Duodenal mucosa (tissue), 2 donors: ENCODE measurements around the gene PRKD1.
"Not testable (repeated sequence)": the region's sequence is repeated elsewhere in the genome, so short reads cannot be mapped to it uniquely, and the experiment has no call there.

Experiments used
- H3K27ac ChIP-seq: one replicate; pipeline ENCODE4 v1.7.0; 2013; ENCODE audit warnings: low read depth, low read length
- H3K27me3 ChIP-seq, 2 donors: one replicate each; pipeline ENCODE4 v1.7.0; 2013; ENCODE audit warnings: low read length in 2 of 2, control low read depth in 1 of 2; ENCODE audit not compliant: insufficient read depth in 2 of 2, control insufficient read depth in 1 of 2
- H3K36me3 ChIP-seq, 2 donors: one replicate each; pipeline ENCODE4 v1.7.0; 2013; ENCODE audit warnings: low read length in 2 of 2, control low read depth in 1 of 2; ENCODE audit not compliant: insufficient read depth in 2 of 2, control insufficient read depth in 1 of 2
- H3K4me1 ChIP-seq, 2 donors: one replicate each; pipeline ENCODE4 v1.7.0; 2013; ENCODE audit warnings: low read length in 2 of 2, control low read depth in 1 of 2; ENCODE audit not compliant: insufficient read depth in 2 of 2, control insufficient read depth in 1 of 2
- H3K4me3 ChIP-seq, 2 donors: one replicate each; pipeline ENCODE4 v1.7.0; 2013; ENCODE audit warnings: low read length in 2 of 2, low read depth in 1 of 2
- H3K9ac ChIP-seq, 2 donors: one replicate each; pipeline ENCODE4 v1.7.0; 2013; ENCODE audit warnings: low read length in 2 of 2, low read depth in 1 of 2
- H3K9me3 ChIP-seq, 2 donors: one replicate each; pipeline ENCODE4 v1.7.0; 2013; ENCODE audit warnings: low read length in 2 of 2, control low read depth in 1 of 2; ENCODE audit not compliant: control insufficient read depth in 1 of 2

Gene PRKD1

GRCh38 chr14:29738056-29738455 lies 189.6 kb downstream of the PRKD1 start:
- no peak overlapping the region for H3K9ac ChIP-seq
- no peak overlapping the region for H3K4me3 ChIP-seq
- H3K9me3 ChIP-seq, result no peaks in the 10 kb centered on the region
- H3K27ac ChIP-seq, result no peak overlapping the region
- H3K36me3 ChIP-seq, result no peaks in the 10 kb centered on the region
- H3K27me3 ChIP-seq, result no peaks in the 10 kb centered on the region
- H3K4me1 ChIP-seq, result peaks cover 10 to 37% of the 10 kb centered on the region in 2 donors

- no peaks in the 10 kb centered on the region for H3K9me3 ChIP-seq
- no peak overlapping the region for H3K9ac ChIP-seq
- no peaks in the 10 kb centered on the region for H3K27me3 ChIP-seq
- H3K36me3 ChIP-seq, result no peaks in the 10 kb centered on the region
- H3K4me1 ChIP-seq, result peaks cover 4 to 27% of the 10 kb centered on the region in 2 donors
- no peak overlapping the region for H3K4me3 ChIP-seq
- no peak overlapping the region for H3K27ac ChIP-seq
These were observed 192.2 kb downstream of the PRKD1 start for GRCh38 chr14:29735459-29735858.

DNA sequence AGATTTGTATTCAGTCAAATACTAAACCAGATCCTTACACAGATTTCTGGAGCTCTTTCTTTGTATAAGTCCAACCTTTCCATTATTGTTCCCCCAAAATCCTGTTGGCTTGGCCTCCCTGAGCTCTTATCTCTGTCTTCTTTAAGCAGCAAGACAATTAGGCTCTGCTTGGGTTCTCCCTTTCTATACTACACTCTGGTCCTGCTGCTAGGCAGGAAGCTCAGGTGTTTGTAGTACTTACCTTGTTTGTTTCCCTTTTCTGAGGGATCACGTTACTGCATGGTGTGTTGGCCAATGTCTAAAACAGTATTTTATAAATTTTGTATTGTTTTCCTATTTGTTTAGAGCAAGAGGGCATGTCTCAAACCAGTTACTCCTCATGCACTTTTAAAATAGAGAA lies 192.9 kb downstream of the PRKD1 start:
- H3K27ac ChIP-seq, result no peak overlapping the region
- H3K36me3 ChIP-seq, result no peaks in the 10 kb centered on the region
- H3K9ac ChIP-seq, result no peak overlapping the region
- H3K4me3 ChIP-seq, result no peak overlapping the region
- H3K4me1 ChIP-seq, result peaks cover 0 to 21% of the 10 kb centered on the region in 2 donors
- H3K9me3 ChIP-seq, result no peaks in the 10 kb centered on the region
- H3K27me3 ChIP-seq, result no peaks in the 10 kb centered on the region

DNA sequence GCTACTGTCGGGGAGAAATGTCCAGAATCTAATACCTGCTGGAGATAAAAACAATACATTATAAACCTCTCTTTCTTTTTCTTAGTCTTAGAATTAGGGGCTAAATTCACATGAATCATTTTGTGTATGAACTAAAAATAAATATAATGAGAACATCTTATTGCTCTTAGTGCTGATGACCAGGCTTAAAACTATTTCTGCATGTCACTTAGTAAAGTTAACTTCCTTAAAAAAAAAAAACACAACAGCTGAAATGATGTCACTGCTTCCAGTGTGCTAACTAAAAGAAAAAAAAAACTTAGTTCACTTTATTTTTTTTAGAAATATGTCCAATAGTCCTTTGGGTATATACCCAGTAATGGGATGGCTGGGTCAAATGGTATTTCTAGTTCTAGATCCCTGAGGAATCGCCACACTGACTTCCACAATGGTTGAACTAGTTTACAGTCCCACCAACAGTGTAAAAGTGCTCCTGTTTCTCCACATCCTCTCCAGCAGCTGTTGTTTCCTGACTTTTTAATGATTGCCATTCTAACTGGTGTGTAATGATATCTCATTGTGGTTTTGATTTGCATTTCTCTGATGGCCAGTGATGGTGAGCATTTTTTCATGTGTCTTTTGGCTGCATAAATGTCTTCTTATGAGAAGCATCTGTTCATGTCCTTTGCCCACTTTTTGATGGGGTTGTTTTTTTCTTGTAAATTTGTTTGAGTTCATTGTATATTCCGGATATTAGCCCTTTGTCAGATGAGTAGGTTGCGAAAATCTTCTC lies 200.9 kb downstream of the PRKD1 start:
- H3K9me3 ChIP-seq, H3K27me3 ChIP-seq, H3K36me3 ChIP-seq, H3K4me3 ChIP-seq, H3K9ac ChIP-seq, H3K4me1 ChIP-seq, H3K27ac ChIP-seq: not testable (repeated sequence)

- H3K27ac ChIP-seq, result no peak overlapping the region
- H3K4me1 ChIP-seq, result peaks cover 0 to 3% of the 10 kb centered on the region in 2 donors
- no peaks in the 10 kb centered on the region for H3K36me3 ChIP-seq
- H3K9ac ChIP-seq, result no peak overlapping the region
- no peaks in the 10 kb centered on the region for H3K9me3 ChIP-seq
- no peaks in the 10 kb centered on the region for H3K27me3 ChIP-seq
- H3K4me3 ChIP-seq, result no peak overlapping the region
These were observed 202.7 kb downstream of the PRKD1 start for GRCh38 chr14:29724991-29725390.

- H3K4me1 ChIP-seq, result peaks cover 0 to 3% of the 10 kb centered on the region in 2 donors
- no peaks in the 10 kb centered on the region for H3K9me3 ChIP-seq
- no peak overlapping the region for H3K27ac ChIP-seq
- no peaks in the 10 kb centered on the region for H3K27me3 ChIP-seq
- no peaks in the 10 kb centered on the region for H3K36me3 ChIP-seq
- H3K9ac ChIP-seq, result no peak overlapping the region
- no peak overlapping the region for H3K4me3 ChIP-seq
These were observed 204.8 kb downstream of the PRKD1 start for GRCh38 chr14:29722831-29723230.

DNA sequence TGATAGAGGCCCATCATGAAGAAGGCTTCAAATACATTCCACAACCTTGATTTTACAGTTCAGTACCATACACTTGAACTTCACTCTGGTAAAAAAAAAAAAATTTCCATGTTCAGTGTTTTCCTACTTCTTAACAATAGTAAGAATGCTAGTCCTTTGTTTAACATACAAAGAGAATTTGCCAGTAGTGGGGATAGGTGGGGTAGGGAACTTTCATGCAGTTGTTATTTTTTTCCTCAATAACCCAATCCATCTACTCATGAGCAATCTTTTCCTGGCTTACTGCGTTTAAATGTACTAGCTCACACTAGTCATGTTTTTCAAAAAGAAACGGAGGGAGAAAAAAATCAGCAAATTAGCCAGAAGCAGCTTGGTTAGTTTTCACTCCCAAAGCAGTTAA lies 206.1 kb downstream of the PRKD1 start:
- no peak overlapping the region for H3K9ac ChIP-seq
- H3K4me1 ChIP-seq, result peaks cover 0 to 3% of the 10 kb centered on the region in 2 donors
- no peaks in the 10 kb centered on the region for H3K27me3 ChIP-seq
- no peak overlapping the region for H3K27ac ChIP-seq
- H3K9me3 ChIP-seq, result no peaks in the 10 kb centered on the region
- no peaks in the 10 kb centered on the region for H3K36me3 ChIP-seq
- no peak overlapping the region for H3K4me3 ChIP-seq

GRCh38 chr14:29717901-29718300 lies 209.7 kb downstream of the PRKD1 start:
- Histone ChIP-seq H3K9ac (no peak overlapping the region), H3K27ac (no peak overlapping the region), H3K9me3 (no peaks in the 10 kb centered on the region), H3K4me1 (no peaks in the 10 kb centered on the region), H3K4me3 (no peak overlapping the region), H3K36me3 (no peaks in the 10 kb centered on the region), H3K27me3 (no peaks in the 10 kb centered on the region)

GRCh38 chr14:29716150-29716549 lies 211.5 kb downstream of the PRKD1 start:
- no peak overlapping the region for H3K9ac ChIP-seq
- no peaks in the 10 kb centered on the region for H3K27me3 ChIP-seq
- no peak overlapping the region for H3K4me3 ChIP-seq
- H3K27ac ChIP-seq, result no peak overlapping the region
- H3K4me1 ChIP-seq, result no peaks in the 10 kb centered on the region
- H3K9me3 ChIP-seq, result no peaks in the 10 kb centered on the region
- H3K36me3 ChIP-seq, result no peaks in the 10 kb centered on the region

- Histone ChIP-seq H3K9me3 (no peaks in the 10 kb centered on the region), H3K9ac (no peak overlapping the region), H3K27ac (no peak overlapping the region), H3K4me3 (no peak overlapping the region), H3K27me3 (no peaks in the 10 kb centered on the region), H3K4me1 (no peaks in the 10 kb centered on the region), H3K36me3 (no peaks in the 10 kb centered on the region)
These were observed 215.0 kb downstream of the PRKD1 start for GRCh38 chr14:29712601-29713000.
